Kidney capillary endothelial cell (primary cell): ENCODE measurements around the gene CNTN5.

ENCODE experiments used
- DNase-seq: peaks from one replicate; pipeline ENCODE4 v3.0.0-alpha.2; 2018; ENCODE audit warnings: low spot score

The CNTN5 gene

GRCh38 chr11:99391245-99391644 is 370.5 kb downstream of the CNTN5 start:
- DNase-seq: no peak

- DNase-seq: no peak
Observed at GRCh38 chr11:99406345-99406744, 385.6 kb downstream of the CNTN5 start.

GRCh38 chr11:99410636-99411035 is 389.9 kb downstream of the CNTN5 start:
- no peak for DNase-seq

GRCh38 chr11:99418927-99419720 is 398.4 kb downstream of the CNTN5 start:
- DNase-seq: no peak

- no peak for DNase-seq
Observed at GRCh38 chr11:99419991-99420390, 399.2 kb downstream of the CNTN5 start.

- DNase-seq: peak; percentile 4
Observed at GRCh38 chr11:99422581-99423427, 402.1 kb downstream of the CNTN5 start.

GRCh38 chr11:99423428-99423983 is 402.8 kb downstream of the CNTN5 start:
- no peak for DNase-seq

- DNase-seq: no peak
Observed at GRCh38 chr11:99424313-99425084, 403.8 kb downstream of the CNTN5 start.

- no peak for DNase-seq
Observed at GRCh38 chr11:99425596-99425995, 404.8 kb downstream of the CNTN5 start.

GRCh38 chr11:99432677-99433076 is 411.9 kb downstream of the CNTN5 start:
- DNase-seq: no peak

- no peak for DNase-seq
Observed at GRCh38 chr11:99443276-99443675, 422.5 kb downstream of the CNTN5 start.

GRCh38 chr11:99446400-99446799 is 425.7 kb downstream of the CNTN5 start:
- no peak for DNase-seq

- DNase-seq: no peak
Observed at GRCh38 chr11:99449345-99449744, 428.6 kb downstream of the CNTN5 start.

- DNase-seq: no peak
Observed at GRCh38 chr11:99452075-99452474, 431.3 kb downstream of the CNTN5 start.

- no peak for DNase-seq
Observed at GRCh38 chr11:99461913-99462312, 441.2 kb downstream of the CNTN5 start.

GRCh38 chr11:99464985-99465384 is 444.2 kb downstream of the CNTN5 start:
- no peak for DNase-seq

- no peak for DNase-seq
Observed at GRCh38 chr11:99489581-99489980, 468.8 kb downstream of the CNTN5 start.

- no peak for DNase-seq
Observed at GRCh38 chr11:99494065-99494464, 473.3 kb downstream of the CNTN5 start.

GRCh38 chr11:99501655-99502054 is 480.9 kb downstream of the CNTN5 start:
- no peak for DNase-seq

GRCh38 chr11:99505316-99505715 is 484.6 kb downstream of the CNTN5 start:
- no peak for DNase-seq

- DNase-seq: no peak
Observed at GRCh38 chr11:99505831-99506230, 485.1 kb downstream of the CNTN5 start.

- DNase-seq: no peak
Observed at GRCh38 chr11:99509863-99510262, 489.1 kb downstream of the CNTN5 start.
